GM12873 (cell line): Measurements from ENCODE around the gene INTS11.
A peak's percentile ranks its signal among the peaks of the same experiment; 100 is the strongest.

ENCODE experiments used
- TF ChIP-seq, protein P1 (sequence below): IDR thresholded peaks from 2 replicates; pipeline ENCODE4 v1.5.1; 2012; ENCODE audit warnings: low read depth, mild to moderate bottlenecking, moderate library complexity, low read length, control low read depth; ENCODE audit not compliant: insufficient read depth; ENCODE audit errors: missing control alignments

INTS11 gene

DNA sequence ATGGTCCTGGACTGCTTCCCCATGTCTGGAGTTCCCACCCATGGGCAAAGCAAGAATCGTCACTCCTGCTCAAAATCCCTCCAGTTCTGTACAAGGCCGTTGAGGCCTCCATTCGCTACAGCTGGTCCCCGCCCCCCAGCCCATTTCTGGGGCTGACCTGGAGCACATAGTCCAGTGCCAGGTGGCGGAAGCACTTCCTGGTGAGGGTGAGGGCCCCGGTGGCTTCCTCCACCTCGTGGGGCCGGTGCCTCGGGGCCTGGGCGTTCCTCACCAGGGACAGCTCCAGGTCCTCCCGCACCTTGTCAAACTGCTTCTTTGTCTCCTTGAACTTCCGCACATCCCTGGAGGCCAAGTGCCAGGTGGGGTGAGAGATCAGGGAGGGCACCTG lies 24.1 kb downstream of the INTS11 start:
- TF ChIP-seq, protein P1, sequence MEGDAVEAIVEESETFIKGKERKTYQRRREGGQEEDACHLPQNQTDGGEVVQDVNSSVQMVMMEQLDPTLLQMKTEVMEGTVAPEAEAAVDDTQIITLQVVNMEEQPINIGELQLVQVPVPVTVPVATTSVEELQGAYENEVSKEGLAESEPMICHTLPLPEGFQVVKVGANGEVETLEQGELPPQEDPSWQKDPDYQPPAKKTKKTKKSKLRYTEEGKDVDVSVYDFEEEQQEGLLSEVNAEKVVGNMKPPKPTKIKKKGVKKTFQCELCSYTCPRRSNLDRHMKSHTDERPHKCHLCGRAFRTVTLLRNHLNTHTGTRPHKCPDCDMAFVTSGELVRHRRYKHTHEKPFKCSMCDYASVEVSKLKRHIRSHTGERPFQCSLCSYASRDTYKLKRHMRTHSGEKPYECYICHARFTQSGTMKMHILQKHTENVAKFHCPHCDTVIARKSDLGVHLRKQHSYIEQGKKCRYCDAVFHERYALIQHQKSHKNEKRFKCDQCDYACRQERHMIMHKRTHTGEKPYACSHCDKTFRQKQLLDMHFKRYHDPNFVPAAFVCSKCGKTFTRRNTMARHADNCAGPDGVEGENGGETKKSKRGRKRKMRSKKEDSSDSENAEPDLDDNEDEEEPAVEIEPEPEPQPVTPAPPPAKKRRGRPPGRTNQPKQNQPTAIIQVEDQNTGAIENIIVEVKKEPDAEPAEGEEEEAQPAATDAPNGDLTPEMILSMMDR = no peak

DNA sequence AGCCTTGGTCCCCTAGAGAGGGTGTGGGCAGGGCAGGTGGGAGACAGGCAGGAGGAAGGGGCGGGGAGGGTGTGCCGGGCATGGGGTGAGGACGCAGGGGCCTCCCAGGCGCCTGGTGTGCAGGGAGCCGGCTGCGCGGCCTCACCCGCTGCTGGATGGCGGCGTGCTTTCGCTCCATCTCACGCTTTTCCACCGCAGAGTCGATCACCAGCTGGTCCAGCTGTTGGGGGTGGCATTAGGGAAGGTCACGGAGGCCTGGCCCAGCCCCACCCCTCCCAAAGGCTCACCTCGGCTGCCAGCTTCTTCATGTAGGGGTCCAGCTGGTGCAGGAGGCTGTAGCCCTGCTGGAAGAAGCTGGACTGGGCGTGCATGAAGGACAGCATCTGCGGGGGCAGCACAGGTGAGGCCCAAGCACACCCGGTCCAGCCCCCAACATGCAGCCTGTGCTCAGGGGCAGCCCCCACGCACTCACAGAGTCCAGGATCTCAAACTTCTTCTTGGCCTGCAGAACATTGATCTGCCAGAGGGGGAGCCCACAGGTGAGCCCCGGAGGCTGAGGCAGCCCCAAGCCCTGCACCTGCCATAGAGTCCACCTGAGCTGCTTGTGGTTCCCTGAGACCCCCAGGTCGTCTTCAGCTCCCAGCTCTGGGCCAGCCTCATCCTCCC lies 24.6 kb downstream of the INTS11 start:
- TF ChIP-seq, protein P1 = peak; percentile 73

DNA sequence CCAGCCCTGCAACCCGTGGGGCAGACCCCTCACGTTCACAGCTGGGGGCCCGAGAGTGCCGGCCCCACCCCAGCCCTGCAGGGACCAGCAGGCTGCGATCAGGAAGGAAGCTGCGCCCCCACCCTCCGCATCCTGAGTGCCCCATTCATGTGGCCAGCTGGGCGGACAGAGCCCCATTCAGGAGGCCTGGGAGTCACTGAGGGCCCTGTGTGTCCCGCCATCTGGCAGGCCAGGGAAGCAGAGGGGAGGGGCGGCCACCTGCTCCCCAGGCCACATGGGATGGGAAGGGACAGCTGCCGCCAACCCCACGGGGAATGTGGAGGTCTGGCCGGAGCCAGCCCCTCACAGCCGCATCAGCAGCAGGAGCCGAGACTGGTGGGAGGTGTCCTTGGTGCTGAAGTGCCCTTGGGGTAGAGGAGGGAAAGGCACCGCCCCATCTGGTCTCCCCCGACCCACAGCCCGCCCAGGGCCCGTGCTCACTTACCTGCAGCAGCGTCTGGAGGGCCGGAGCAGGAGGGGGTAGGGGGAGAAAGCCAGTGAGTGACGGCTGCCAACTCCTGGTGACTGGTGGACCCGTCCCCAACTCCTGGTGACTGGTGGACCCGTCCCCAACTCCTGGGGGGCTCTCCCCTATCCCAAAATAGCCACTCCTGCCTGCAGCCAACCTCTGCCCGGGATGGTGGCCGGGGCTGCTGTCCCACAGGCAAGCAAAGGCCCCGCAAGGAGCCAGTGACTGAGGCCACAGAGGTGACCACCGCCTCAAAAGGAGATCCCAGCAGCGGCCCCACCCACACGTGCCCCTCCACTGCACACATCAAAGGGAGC lies 25.4 kb downstream of the INTS11 start:
- TF ChIP-seq, protein P1 = no peak

DNA sequence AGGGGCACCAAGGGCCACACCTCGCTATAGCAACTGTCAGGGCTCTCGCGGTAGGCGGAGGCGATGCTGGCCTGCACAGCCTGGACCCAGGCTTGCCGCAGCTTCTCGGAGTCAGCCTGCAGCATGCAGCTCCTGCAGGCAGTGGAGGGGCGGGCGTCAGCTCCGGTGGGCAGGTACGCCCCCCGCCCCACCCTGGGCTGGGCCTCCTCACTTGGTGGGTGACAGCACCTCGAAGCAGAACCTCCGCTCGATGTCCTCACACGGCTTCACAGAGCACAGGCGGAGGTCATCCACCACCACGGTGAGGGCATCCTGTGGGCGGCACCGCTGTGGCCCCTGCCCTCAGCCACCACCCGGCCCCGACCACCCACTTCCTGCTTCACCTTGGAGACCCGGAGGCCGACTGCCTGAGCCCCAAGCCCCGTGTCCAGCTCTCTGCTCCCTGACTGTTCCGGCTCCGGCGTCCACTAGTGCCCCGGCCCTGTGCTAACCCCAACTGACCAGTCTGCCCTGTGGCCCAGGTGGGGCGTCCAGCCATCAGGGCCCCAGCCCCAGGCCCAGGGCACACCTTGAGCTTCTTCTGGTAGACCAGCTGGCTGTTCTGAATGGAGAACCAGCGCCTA lies 26.5 kb downstream of the INTS11 start:
- TF ChIP-seq, protein P1 = no peak

DNA sequence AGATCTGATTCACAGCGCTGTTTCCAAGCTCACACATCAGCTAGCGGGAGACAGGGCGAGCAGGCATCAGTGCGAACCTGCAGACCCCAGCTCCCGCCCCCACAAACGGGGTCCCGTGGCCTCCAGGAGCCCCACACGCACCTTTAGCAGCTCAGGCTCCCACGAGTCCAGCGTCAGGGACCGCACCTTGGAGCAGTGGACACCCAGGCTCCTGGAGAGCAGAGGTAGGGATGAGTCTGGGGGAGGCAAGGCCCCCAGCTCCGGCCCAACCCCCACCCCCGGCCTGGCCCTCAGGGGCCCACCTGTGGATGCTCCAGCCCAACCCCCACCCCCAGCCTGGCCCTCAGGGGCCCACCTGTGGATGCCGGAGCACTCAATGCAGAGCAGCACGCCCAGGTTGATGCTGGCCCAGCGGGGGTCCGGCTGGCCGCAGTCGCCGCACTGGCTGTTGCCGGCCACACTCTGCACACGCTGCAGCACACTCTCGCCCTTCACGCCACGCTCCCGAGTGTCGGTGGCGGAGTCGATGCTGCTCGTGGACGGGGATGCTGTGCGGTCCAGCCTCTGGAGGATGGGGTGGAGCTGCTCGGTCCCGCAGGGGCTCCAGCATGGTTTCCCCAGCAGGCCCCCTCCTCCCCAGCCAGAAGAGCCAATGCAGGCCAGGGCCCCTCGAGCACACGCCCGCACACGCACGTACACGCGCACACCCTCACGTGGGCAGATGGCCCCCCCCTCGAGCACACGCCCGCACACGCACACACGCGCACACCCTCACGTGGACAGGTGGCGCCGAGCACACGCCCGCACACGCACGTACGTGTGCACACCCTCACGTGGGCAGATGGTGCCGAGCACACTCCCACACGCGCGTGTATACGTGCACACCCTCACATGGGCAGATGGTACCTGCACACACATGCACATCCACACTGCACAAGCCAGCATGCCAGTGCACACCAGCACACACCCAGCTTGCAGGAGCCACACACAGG lies 28.1 kb downstream of the INTS11 start:
- TF ChIP-seq, protein P1 = no peak

DNA sequence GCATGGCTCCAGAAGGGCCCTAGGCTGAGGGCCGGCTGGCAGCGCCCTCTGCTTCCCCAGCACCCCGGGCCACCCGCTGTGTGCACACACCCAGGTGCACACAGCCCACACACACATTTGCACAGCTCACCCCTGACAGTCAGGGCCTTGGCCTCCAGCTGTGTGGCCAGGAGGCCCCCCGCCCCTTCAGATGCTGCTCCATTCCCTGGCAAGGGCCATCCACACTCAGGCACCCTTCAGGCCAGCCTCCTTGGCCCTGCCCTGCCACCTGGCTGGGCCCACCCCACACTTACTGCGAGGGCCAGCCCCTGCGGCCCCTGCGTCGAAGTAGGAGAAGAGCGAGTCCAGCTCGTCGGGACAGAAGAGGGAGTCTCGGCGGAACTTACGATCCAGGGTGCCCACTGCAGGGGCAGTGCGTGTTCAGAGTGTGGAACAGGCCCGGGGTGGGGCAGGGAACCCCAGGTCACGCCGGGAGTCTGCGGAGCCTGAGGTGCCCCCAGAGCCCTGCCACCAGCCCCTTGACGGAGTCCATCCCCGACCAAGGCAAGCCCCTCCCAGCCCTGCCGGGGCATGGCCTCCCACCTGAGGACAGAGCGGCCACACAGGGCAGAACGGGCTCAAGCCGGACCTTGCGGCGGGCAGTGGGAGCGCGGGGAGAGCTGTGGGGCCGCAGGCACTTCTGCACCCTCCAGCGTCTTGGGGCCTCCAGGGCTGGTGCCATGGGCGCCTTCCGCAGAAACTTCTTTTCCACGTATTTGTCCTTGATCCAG lies 29.1 kb downstream of the INTS11 start:
- TF ChIP-seq, protein P1 = no peak
